Activated CD4-positive, alpha-beta T cell treated with anti-CD3 and anti-CD28 coated beads for 4 hours (primary cell): ENCODE data around the gene HES6.
"Not testable (repeated sequence)": the region's sequence is repeated elsewhere in the genome, so short reads cannot be mapped to it uniquely, and the experiment has no call there.

Experiments used
- DNase-seq, 2 donors: peaks; one replicate each; pipeline ENCODE4 v3.0.0-alpha.2; 2020

HES6 gene

GRCh38 chr2:238272156-238272555, 32.3 kb upstream of the HES6 start:
- DNase-seq: no peak

- not testable (repeated sequence) for DNase-seq
Observed at GRCh38 chr2:238271686-238272085, 31.8 kb upstream of the HES6 start.

- no peak for DNase-seq
Observed at GRCh38 chr2:238271061-238271554, 31.3 kb upstream of the HES6 start.

GRCh38 chr2:238270606-238271005, 30.8 kb upstream of the HES6 start:
- no peak for DNase-seq

GRCh38 chr2:238269741-238270140, 29.9 kb upstream of the HES6 start:
- DNase-seq: no peak

GRCh38 chr2:238267884-238268680, 28.2 kb upstream of the HES6 start:
- no peak for DNase-seq

GRCh38 chr2:238267341-238267710, 27.5 kb upstream of the HES6 start:
- no peak for DNase-seq

- no peak for DNase-seq
Observed at GRCh38 chr2:238265605-238266004, 25.8 kb upstream of the HES6 start.

GRCh38 chr2:238264072-238264460, 24.2 kb upstream of the HES6 start:
- no peak for DNase-seq

- DNase-seq: peak; percentile 61 to 67
Observed at GRCh38 chr2:238263204-238264071, 23.6 kb upstream of the HES6 start.

- DNase-seq: no peak
Observed at GRCh38 chr2:238262496-238263122, 22.8 kb upstream of the HES6 start.

- no peak for DNase-seq
Observed at GRCh38 chr2:238261718-238262375, 22.0 kb upstream of the HES6 start.

GRCh38 chr2:238260883-238261282, 21.0 kb upstream of the HES6 start:
- no peak for DNase-seq

- no peak for DNase-seq
Observed at GRCh38 chr2:238259061-238260020, 19.5 kb upstream of the HES6 start.

GRCh38 chr2:238257786-238258700, 18.2 kb upstream of the HES6 start:
- no peak for DNase-seq

- DNase-seq: peak; percentile 68 to 69
Observed at GRCh38 chr2:238256594-238257104, 16.8 kb upstream of the HES6 start.

- no peak for DNase-seq
Observed at GRCh38 chr2:238256111-238256510, 16.3 kb upstream of the HES6 start.

GRCh38 chr2:238255636-238256035, 15.8 kb upstream of the HES6 start:
- no peak for DNase-seq

- no peak for DNase-seq
Observed at GRCh38 chr2:238255151-238255551, 15.3 kb upstream of the HES6 start.

- DNase-seq: no peak
Observed at GRCh38 chr2:238254095-238254723, 14.4 kb upstream of the HES6 start.
